ENCODE data around the gene FNBP1L.

The FNBP1L gene

GRCh38 chr1:93602101-93602500 lies 154.2 kb downstream of the FNBP1L start:
- Histone ChIP-seq H3K4me1 (ENCODE audit: insufficient read depth, low read length, poor library complexity, severe bottlenecking) (peaks cover 5% of the 10 kb centered on the region), H3K9ac (ENCODE audit: low read depth, low read length, poor library complexity, severe bottlenecking) (no peak overlapping the region), H3K27me3 (ENCODE audit: insufficient read depth, low read length, poor library complexity, severe bottlenecking) (no peaks in the 10 kb centered on the region), H3K4me3 (ENCODE audit: low read length, poor library complexity, severe bottlenecking) (no peak overlapping the region), H3K36me3 (ENCODE audit: insufficient read depth, low read length) (no peaks in the 10 kb centered on the region), H4K20me1 (ENCODE audit: insufficient read depth, low read length, poor library complexity, severe bottlenecking) (no peaks in the 10 kb centered on the region), H3K79me2 (ENCODE audit: insufficient read depth, low read length) (no peaks in the 10 kb centered on the region), H3K4me2 (ENCODE audit: low read depth, low read length, poor library complexity, severe bottlenecking) (no peak overlapping the region), H3K9me2 (replicated peaks; ENCODE audit: low read depth, low read length) (no peaks in the 10 kb centered on the region), H2AFZ (ENCODE audit: low read length) (no peak overlapping the region), H3F3A (ENCODE audit: low read depth) (no peaks in the 10 kb centered on the region), H3K9me3 (ENCODE audit: insufficient read depth, low read depth, low read length) (no peaks in the 10 kb centered on the region)
- TF ChIP-seq CTCF (conservative IDR thresholded peaks at IDR 0.05; ENCODE audit: low read length), result no peak
- TF ChIP-seq EZH2phosphoT487 (IDR thresholded peaks at IDR 0.05; ENCODE audit: borderline replicate concordance), result no peak

GRCh38 chr1:93603106-93603505 lies 155.2 kb downstream of the FNBP1L start:
- H3F3A ChIP-seq (ENCODE audit: low read depth), result no peaks in the 10 kb centered on the region
- H3K9me3 ChIP-seq (ENCODE audit: insufficient read depth, low read depth, low read length), result no peaks in the 10 kb centered on the region
- no peak overlapping the region for H3K9ac ChIP-seq (ENCODE audit: low read depth, low read length, poor library complexity, severe bottlenecking)
- H3K9me2 ChIP-seq (replicated peaks; ENCODE audit: low read depth, low read length), result no peaks in the 10 kb centered on the region
- no peaks in the 10 kb centered on the region for H4K20me1 ChIP-seq (ENCODE audit: insufficient read depth, low read length, poor library complexity, severe bottlenecking)
- H3K27me3 ChIP-seq (ENCODE audit: insufficient read depth, low read length, poor library complexity, severe bottlenecking), result no peaks in the 10 kb centered on the region
- no peak for TF ChIP-seq EZH2phosphoT487 (IDR thresholded peaks at IDR 0.05; ENCODE audit: borderline replicate concordance)
- no peak for TF ChIP-seq CTCF (conservative IDR thresholded peaks at IDR 0.05; ENCODE audit: low read length)
- H3K4me1 ChIP-seq (ENCODE audit: insufficient read depth, low read length, poor library complexity, severe bottlenecking), result peaks cover 5% of the 10 kb centered on the region
- H3K79me2 ChIP-seq (ENCODE audit: insufficient read depth, low read length), result no peaks in the 10 kb centered on the region
- H2AFZ ChIP-seq (ENCODE audit: low read length), result no peak overlapping the region
- no peaks in the 10 kb centered on the region for H3K36me3 ChIP-seq (ENCODE audit: insufficient read depth, low read length)
- no peak overlapping the region for H3K4me3 ChIP-seq (ENCODE audit: low read length, poor library complexity, severe bottlenecking)
- no peak overlapping the region for H3K4me2 ChIP-seq (ENCODE audit: low read depth, low read length, poor library complexity, severe bottlenecking)

- H3F3A ChIP-seq (ENCODE audit: low read depth), result no peaks in the 10 kb centered on the region
- no peak overlapping the region for H3K4me3 ChIP-seq (ENCODE audit: low read length, poor library complexity, severe bottlenecking)
- H3K4me1 ChIP-seq (ENCODE audit: insufficient read depth, low read length, poor library complexity, severe bottlenecking), result peaks cover 5% of the 10 kb centered on the region
- H3K27me3 ChIP-seq (ENCODE audit: insufficient read depth, low read length, poor library complexity, severe bottlenecking), result no peaks in the 10 kb centered on the region
- no peak overlapping the region for H3K9ac ChIP-seq (ENCODE audit: low read depth, low read length, poor library complexity, severe bottlenecking)
- no peaks in the 10 kb centered on the region for H3K9me2 ChIP-seq (replicated peaks; ENCODE audit: low read depth, low read length)
- TF ChIP-seq EZH2phosphoT487 (IDR thresholded peaks at IDR 0.05; ENCODE audit: borderline replicate concordance), result no peak
- no peak for TF ChIP-seq CTCF (conservative IDR thresholded peaks at IDR 0.05; ENCODE audit: low read length)
- H3K36me3 ChIP-seq (ENCODE audit: insufficient read depth, low read length), result no peaks in the 10 kb centered on the region
- H3K79me2 ChIP-seq (ENCODE audit: insufficient read depth, low read length), result no peaks in the 10 kb centered on the region
- H4K20me1 ChIP-seq (ENCODE audit: insufficient read depth, low read length, poor library complexity, severe bottlenecking), result no peaks in the 10 kb centered on the region
- H2AFZ ChIP-seq (ENCODE audit: low read length), result no peak overlapping the region
- no peaks in the 10 kb centered on the region for H3K9me3 ChIP-seq (ENCODE audit: insufficient read depth, low read depth, low read length)
- H3K4me2 ChIP-seq (ENCODE audit: low read depth, low read length, poor library complexity, severe bottlenecking), result no peak overlapping the region
Measured at GRCh38 chr1:93603601-93604000, 155.7 kb downstream of the FNBP1L start.

All from Loucy (cell line).